D721Med (cell line): ENCODE measurements around the gene ARFRP1.

ENCODE experiments used
- DNase-seq: peaks from one replicate; pipeline ENCODE4 v3.0.0; 2011; ENCODE audit warnings: low spot score; ENCODE audit not compliant: insufficient read length
- FAIRE-seq: peaks from 2 replicates; lab custom pipeline; 2011; peaks lifted over from hg19 to GRCh38; lab: Jason Lieb, UNC
- TF ChIP-seq, protein P1 (sequence below): IDR thresholded peaks from 2 replicates; pipeline ENCODE4 v1.5.1; 2012; ENCODE audit warnings: mild to moderate bottlenecking, control low read depth; ENCODE audit not compliant: insufficient read depth; ENCODE audit errors: missing control alignments

The ARFRP1 gene

DNA sequence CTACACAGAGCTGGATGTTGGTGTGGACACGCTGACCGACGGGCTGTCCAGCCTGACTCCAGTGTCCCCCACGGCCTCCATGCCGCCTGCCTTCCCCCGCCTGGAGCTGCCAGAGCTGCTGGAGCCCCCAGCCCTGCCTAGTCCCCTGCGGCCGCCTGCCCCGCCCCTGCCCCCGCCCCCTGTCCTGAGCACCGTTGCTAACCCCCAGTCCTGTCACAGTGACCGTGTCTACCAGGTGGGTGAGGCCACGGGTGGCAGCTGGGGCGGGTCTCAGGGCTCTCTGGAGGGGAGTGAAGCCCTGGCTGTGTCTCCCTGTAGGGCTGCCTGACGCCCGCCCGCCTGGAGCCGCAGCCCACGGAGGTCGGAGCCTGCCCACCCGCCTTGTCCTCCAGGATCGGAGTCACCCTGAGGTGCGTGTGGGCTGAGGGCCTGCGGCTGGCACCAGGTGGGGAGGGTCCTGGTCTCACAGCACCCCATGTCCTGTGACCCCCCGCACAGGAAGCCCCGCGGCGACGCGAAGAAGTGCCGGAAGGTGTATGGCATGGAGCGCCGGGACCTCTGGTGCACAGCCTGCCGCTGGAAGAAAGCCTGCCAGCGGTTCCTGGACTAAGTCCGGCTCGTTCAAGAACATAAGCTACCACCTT, 34.7 kb upstream of the ARFRP1 start:
- FAIRE-seq (no peak), DNase-seq (no peak)
- TF ChIP-seq, protein P1, sequence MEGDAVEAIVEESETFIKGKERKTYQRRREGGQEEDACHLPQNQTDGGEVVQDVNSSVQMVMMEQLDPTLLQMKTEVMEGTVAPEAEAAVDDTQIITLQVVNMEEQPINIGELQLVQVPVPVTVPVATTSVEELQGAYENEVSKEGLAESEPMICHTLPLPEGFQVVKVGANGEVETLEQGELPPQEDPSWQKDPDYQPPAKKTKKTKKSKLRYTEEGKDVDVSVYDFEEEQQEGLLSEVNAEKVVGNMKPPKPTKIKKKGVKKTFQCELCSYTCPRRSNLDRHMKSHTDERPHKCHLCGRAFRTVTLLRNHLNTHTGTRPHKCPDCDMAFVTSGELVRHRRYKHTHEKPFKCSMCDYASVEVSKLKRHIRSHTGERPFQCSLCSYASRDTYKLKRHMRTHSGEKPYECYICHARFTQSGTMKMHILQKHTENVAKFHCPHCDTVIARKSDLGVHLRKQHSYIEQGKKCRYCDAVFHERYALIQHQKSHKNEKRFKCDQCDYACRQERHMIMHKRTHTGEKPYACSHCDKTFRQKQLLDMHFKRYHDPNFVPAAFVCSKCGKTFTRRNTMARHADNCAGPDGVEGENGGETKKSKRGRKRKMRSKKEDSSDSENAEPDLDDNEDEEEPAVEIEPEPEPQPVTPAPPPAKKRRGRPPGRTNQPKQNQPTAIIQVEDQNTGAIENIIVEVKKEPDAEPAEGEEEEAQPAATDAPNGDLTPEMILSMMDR: no peak

DNA sequence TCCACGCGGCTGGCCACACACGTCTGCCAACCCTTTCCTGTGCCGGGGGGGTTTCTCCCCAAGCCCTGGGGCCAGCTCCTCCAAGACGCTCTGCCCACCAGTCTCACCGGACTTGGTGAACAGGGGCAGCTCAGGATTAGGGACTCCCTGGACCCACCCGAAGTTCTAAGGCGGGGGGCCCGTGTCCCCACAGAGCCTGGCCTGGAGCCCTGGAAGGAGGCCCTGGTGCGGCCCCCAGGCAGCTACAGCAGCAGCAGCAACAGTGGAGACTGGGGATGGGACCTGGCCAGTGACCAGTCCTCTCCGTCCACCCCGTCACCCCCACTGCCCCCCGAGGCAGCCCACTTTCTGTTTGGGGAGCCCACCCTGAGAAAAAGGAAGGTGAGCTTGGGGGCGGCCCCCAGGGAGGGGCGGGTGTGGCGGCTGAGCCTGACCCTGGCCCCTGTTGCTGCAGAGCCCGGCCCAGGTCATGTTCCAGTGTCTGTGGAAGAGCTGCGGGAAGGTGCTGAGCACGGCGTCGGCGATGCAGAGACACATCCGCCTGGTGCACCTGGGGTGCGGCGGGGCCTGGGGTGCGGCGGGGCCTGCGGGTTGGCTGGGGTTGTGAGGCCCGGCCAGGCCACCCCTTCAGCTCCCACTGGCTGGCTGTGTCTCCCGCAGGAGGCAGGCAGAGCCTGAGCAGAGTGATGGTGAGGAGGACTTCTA, 34.1 kb upstream of the ARFRP1 start:
- DNase-seq: no peak
- no peak for FAIRE-seq
- TF ChIP-seq, protein P1: no peak

DNA sequence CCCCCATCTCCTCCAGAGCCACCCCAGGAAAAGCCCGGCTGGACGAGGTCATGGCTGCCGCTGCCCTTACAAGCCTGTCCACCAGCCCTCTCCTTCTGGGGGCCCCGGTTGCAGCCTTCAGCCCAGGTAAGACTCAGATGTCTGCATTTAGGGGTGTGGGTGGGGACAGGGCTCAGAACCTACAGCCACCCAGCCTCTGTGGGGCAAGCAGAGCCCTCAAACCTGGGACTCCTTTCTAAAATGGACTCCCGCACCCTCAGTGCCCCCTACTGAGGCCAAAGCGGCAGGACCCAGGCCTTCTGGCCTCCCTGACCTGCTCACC, 33.5 kb upstream of the ARFRP1 start:
- FAIRE-seq (no peak), DNase-seq (no peak)
- TF ChIP-seq, protein P1: no peak

DNA sequence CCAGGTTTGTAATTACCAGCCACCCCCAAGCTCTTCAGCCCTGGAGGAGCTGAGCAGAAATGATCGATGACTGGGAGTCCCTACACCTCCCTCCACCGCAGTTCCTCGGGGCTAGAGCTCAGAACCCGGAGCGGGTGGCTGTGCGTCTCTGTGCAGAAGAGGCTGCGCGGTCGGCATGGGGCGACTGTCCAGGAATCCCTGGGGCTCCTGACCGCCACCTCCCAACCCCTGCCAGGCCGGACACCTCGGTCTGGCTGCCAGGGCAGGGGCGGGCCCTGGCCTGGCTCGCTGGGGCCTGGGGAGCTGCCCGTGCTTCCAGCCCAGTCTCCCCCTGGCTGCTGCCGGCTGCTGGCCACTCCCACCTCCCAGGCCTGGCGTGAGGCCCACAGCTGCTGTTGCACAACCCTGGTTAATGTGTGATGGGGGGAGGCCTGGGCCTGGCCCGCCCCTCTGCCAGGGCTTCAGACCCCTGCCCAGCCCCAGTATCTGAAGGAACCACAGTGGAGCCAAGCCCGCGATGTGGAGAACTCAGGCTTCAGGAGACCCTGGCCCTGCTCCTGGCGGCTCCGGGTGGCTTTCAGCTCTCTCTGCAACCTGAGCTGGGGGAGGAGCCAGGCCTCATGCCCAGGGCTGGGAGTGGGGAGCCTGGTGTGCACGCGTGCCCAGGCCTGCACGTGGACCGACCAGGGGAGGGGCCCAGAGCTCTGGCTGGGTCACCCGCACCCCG, 33.0 kb upstream of the ARFRP1 start:
- FAIRE-seq: no peak
- DNase-seq: peak; percentile 83
- TF ChIP-seq, protein P1: no peak

DNA sequence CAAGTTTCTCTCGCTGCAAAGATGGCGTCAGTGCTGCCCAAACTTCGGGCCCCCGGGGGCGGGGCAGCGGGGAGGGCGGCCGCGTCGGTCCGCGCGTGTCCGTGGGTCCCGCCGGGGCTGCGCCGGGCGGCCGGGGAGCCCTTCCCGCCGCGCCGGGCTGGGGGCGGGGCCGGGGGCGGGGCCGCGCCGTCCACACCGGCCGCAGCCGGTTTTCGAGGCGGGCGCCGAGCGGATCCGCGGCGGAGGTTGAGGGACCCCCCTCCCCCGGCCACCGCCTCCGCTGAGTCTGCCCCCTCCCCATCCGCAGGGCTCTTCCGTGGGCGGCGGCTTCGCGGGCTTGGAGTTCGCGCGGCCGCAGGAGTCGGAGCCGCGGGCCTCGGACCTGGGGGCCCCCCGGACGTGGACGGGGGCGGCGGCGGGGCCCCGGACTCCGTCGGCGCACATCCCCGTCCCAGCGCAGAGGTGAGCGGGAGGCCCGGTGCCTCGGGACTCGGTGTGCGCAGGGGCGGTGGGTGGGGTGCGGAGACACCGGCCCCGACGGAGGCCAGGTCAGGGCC, 32.4 kb upstream of the ARFRP1 start:
- DNase-seq: no peak

DNA sequence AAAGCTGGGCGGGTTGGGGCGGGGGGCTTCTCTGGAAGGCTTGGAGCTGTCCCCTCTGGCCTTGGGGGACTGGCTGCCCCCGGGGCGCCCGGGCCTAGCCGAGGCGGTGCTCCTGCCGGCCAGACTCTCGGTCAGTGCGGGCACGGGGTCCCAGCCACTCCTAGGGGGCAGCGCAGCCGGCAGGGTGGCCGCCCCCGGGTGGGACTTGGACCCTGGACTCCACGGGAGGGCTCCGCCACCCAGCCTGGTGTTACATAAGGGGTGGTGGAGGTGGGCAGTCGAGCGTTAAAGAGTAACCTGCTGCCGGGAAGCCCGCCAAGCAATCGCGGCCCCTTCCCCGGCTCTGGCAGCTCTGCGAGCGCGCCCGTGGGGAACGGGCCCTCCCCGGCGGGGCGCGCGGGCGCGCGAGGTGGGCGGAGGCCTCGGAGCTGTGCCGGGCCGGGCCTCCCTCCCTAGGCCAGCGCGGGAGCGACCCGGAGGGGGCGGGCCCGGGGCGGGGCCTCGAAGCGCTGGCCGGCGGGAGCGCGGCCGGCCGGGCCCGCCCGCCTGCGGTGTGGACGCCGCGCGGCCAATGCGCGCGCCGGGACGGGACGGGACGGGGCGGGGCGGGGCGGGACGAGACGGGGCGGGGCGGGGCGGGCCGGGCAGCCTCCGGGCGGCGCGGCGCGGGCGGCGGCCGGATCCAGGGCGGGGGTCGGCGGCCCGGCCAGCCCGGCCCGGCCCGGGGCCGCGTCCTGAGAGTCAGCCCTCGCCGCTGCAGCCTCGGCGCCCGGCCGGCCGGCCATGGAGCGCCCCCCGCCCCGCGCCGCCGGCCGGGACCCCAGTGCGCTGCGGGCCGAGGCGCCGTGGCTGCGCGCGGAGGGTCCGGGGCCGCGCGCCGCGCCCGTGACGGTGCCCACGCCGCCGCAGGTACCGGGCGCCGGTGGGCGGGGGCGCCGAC, 31.6 kb upstream of the ARFRP1 start, which contains the start of gene SLC2A4RG:
TSS of gene SLC2A4RG (plus strand) at position 647 of the 940 bp plus-strand sequence. CDS start at position 784, 137 bp downstream.
- FAIRE-seq (no peak), DNase-seq (peak; percentile 99)
- TF ChIP-seq, protein P1: no peak

More for the DNA sequence above, 32.4 kb upstream of the ARFRP1 start:
- TF ChIP-seq, protein P1: no peak
- no peak for FAIRE-seq
